Testis (tissue), 2 donors: ENCODE data around the gene PTTG1IP2.

Experiments used
- CTCF ChIP-seq, 3 experiments: fragments of 450-650 bp in 2 of 3; fragments of 200-600 bp in 1 of 3; sonication (generic) in 1 of 3; IDR thresholded peaks; one replicate each; pipeline ENCODE4 v1.5.1; 2016 to 2019; ENCODE audit warnings: antibody characterized with exemption in 3 of 3, mild to moderate bottlenecking in 2 of 3, moderate library complexity in 1 of 3
- POLR2A ChIP-seq: fragments of 450-650 bp; IDR thresholded peaks from one replicate; pipeline ENCODE4 v1.6.1; 2017; ENCODE audit warnings: antibody characterized with exemption, mild to moderate bottlenecking, moderate library complexity

DNA sequence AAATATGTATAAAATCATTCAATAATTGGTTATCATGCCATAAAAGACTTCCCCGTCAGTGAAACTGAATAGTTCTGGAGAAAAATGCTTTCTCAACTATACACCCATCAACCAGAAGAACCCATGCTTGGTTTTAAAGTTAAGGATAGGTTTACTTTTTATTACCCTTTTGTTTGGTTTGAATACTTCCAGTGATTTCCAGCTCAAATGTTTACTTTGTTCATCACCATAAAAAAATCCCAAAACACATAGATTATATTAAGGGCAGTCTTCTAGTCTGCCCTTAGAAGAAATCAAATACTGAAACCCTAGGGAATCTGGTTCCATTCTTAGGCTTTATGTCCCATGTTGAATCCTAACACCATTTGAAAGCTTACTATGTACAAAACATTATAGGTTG is 49.2 kb downstream of the PTTG1IP2 start:
- TF ChIP-seq CTCF (IDR thresholded peaks at IDR 0.05) (no peak), POLR2A (no peak)
